SH-SY5Y (cell line): ENCODE data around the gene UVSSA.

ENCODE experiments used
- GATA2 ChIP-seq: IDR thresholded peaks from 2 replicates; pipeline ENCODE4 v1.6.1; 2011; ENCODE audit warnings: mild to moderate bottlenecking, low read depth, low read length
- GATA3 ChIP-seq: IDR thresholded peaks from 2 replicates; pipeline ENCODE4 v1.6.1; 2011; ENCODE audit warnings: low read depth, mild to moderate bottlenecking, low read length, moderate library complexity

GRCh38 chr4:1395941-1396805 is 49.2 kb downstream of the UVSSA start:
- TF ChIP-seq GATA3, result no peak
- TF ChIP-seq GATA2, result no peak
